Measurements from ENCODE around the gene LOXL4.

Gene LOXL4

GRCh38 chr10:98294270-98294627 is 26.3 kb upstream of the LOXL4 start:
- DNase-seq: no peak

DNA sequence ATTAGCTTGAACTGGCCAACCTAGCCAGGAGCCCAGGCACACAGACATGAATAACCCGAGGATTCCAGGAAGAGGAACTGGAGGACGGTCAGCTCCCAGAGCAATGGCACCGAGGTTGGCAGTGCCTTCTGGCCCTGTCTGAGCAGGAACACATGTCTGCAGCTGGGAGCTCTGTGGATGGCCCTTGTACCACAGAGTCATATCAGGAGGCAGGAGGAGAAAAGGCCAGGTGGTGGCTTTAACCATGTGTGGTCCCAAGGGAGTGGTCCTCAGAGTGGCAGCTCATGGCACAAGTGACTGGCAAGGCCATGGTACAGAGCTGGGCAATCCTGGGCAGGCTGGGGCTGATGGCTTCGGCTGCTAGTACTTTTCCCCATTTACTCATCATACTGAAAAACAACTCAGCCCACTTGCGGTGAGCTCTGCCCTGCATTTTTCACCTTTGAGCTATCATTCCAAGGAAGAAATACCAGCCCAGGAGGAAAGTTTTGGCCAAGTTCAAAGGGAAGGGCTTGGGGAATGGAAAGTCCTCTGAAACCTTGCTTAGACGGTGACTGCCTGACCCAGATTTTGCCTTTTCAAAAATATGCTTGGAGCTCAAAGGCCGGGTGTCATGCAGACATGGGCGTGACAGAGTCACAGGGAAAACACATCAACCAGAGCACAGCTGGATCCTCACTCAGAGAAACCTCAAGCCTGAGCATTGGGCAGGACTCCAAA is 25.7 kb upstream of the LOXL4 start:
- no peak for DNase-seq

DNA sequence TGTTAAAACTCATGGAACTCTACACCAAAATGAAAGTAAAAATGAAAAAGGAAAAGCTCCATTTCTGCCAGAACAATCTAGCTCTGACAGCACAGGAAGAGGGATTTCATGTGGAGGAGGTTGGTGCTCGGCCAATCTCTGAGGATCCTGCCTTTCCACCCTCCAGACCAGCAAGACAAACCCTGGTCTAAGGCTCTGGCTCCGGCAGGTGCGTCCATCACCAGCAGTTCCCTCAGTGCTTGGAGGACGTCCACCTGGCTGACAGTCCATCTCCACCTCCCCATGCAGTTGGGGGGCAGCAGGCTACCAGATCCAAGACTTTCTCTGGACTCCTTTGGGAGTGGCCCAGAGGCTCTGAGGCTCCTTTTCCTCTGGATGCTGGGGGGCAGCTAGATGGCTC is 25.0 kb upstream of the LOXL4 start:
- no peak for DNase-seq

GRCh38 chr10:98289802-98290209 is 21.8 kb upstream of the LOXL4 start:
- no peak for DNase-seq

GRCh38 chr10:98287321-98287720 is 19.3 kb upstream of the LOXL4 start:
- no peak for DNase-seq

- no peak for DNase-seq
Measured at GRCh38 chr10:98286419-98286818, 18.4 kb upstream of the LOXL4 start.

DNA sequence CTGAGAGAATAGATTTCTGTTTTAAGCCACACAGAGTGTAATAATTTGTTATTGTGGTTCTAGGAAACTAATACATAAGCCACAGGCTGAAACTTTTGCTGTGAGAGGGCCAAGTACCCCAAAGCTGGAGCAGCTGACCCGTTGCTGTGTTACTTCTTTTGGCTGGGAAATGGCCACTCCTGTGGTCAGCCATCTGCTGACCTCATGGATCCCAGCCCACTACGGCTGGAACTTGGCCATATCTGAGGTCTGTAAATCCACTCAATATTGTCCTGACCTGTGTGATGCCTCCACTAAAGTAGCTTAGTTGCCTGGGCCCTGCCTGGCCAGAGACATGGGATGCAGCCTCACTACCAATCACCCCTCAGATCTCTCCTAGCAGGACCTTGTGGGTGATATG is 17.4 kb upstream of the LOXL4 start:
- DNase-seq: no peak

- DNase-seq: no peak
Measured at GRCh38 chr10:98276311-98276710, 8.3 kb upstream of the LOXL4 start.

- DNase-seq: no peak
Measured at GRCh38 chr10:98274562-98274961, 6.6 kb upstream of the LOXL4 start.

DNA sequence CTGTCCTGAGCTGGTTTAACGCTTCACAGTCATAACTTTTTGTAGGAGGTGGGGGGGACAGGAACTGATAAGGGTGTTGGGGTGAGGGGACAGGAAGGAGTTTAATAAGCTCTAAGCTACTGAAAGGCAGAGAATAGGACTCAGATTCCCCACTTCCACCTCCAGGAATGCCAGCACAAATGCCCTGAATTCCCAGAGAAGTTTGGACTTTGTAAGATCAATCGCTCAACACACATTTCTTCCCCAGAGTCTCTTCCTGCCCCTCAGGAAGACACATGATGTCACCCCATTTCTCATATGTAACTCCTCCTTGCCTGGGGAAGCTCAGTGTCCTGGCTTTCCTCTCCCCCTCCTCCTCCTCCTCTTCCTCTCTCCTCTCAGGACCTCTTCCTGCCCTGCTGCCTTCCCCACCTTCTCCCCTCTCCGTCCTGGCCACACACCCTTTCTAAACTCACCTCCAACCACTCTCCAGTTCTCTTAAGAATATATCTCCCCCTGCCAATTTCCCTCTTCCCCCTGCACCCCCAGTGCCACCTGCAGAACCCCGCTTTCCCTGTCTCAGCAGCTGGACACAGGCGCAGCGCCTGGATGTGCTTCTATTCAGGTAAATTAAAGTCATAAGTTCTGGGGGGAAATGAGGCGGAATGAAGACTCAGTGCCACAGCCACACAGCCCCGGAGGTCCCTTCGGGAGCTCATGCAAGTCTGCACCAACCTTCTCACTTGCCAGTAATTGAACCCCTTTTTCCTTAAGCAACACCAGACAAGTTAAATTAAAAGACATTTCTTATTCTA is 5.3 kb upstream of the LOXL4 start:
- no peak for DNase-seq

DNA sequence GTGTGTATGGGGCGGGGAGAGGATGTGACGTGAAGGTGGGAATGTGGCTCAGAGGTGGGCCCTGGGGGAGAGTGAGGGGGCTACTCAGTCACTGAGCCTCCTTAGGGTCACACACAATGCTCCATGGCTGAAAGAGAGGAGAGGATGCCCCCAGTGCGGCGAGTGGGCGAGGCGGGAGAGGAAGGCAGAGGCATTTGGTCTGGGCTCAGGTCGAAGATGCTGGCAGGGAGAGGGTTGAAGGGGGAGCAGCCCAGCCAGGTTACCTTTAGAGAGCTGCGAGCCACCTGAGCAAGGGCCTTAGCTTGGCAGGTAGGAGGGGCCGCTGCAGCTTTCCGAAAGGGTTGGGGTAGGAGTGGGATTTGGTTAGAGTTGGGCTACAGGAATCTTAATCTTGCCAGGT is 4.7 kb upstream of the LOXL4 start:
- no peak for DNase-seq

- no peak for DNase-seq
Measured at GRCh38 chr10:98272245-98272644, 4.3 kb upstream of the LOXL4 start.

DNA sequence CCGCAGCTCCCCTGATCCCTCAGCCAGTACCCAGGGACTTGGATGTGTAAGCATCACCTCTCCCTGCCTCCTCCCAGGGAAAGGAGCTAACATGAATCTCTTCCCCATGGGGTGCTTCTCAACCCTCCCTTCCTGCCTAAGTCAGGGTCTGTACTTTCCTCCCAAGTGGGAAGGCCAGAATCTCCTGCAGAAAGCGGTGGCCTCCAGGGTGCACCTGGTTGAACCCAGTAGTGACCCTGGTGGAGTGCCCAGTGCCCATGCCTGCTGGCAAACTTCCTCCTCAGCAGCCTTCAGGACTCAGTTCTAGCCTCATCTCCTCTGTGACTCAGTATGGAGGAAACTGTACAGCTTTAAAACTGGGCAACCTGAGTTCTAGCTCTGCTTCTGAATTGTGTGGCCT is 2.8 kb upstream of the LOXL4 start:
- DNase-seq: no peak

DNA sequence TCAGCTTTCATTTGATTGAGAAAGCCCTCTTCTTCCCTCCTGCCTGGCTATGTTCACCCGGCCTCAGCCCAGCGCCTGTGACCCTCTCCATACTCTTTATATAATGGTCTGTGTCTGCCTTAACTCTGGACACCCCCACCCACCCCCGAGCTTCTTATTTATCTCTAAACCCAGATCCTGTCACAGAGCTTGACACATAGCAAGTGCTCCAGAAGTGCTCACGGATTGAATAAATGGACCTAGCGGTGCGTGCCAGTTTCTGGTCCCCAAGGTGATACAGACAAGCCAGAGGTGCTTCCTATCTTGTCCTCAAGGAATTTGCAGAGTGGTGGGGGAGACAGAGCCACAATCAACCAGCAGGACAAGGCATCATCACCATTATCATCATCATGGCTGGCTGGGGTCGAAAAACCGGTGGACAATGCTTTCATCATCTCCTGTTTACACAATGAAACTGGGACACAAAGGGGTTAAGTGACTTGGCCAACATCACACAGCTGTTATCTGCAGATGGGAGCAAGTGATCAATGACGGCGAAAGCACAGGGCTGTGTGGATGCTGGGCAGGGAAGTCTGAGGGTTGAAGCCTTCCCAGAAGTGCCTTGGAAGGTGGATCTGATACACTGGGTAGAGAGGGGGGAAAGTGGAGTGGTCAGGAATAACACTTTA is 2.2 kb upstream of the LOXL4 start:
- DNase-seq: no peak

- no peak for DNase-seq
Measured at GRCh38 chr10:98269435-98269912, 1.5 kb upstream of the LOXL4 start.

GRCh38 chr10:98268694-98269431 is 869 bp upstream of the LOXL4 start:
- no peak for DNase-seq

DNA sequence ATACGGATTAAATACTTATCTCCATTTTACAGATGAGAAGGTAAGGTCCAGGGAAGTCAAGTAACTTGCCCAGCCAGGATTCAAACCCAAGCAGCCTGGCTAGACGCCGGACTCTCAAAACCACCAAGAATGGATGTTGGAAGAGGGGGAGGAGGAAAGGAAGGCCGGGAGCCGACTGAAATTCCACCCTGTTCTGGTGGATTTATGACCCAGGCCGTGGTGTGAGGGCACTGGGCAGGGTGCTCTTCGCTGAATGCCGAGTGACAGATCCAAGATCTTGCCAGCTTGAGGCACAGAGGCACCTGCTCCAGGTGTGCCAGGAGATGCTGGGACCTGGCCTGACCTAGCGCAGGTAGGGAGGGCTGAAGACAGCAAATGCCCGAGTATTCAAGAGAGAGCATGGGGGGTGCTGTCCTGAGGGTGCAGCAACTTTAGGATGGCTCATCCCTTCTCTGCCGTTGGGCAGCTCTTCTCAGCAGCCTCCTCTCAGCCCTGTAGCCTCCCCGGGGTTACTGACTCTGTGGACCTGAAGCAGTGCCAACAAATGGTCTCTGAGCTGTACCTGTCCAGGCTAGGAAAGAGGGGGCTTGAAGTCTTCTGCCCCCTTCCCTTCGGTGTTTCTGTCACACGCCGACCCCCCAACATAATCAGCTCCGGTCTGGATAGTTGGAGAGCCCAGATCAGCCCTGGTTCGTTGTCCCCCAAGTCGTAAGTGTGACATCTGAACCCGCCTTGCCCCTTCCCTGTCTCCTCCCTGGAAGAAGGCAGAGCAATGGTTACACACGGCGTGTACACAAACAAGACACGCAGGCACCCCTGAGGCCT is 713 bp downstream of the LOXL4 start:
- no peak for DNase-seq

- DNase-seq: no peak
Measured at GRCh38 chr10:98266647-98267046, 1.3 kb downstream of the LOXL4 start.

- DNase-seq: no peak
Measured at GRCh38 chr10:98265403-98266378, 2.3 kb downstream of the LOXL4 start.

GRCh38 chr10:98264378-98265065 is 3.5 kb downstream of the LOXL4 start:
- DNase-seq: no peak
